GM23248 (cell line): ENCODE data around the gene FAM118B.

Source experiments
- EZH2 ChIP-seq: fragments of 200-600 bp; sonication (generic); IDR thresholded peaks from 2 replicates; pipeline ENCODE4 v1.6.1; 2018; ENCODE audit warnings: antibody characterized with exemption, mild to moderate bottlenecking; ENCODE audit not compliant: insufficient read depth, poor library complexity, severe bottlenecking
- EZH2phosphoT487 ChIP-seq: fragments of 200-600 bp; sonication (generic); IDR thresholded peaks from 2 replicates; pipeline ENCODE4 v1.6.1; 2018; ENCODE audit warnings: antibody characterized with exemption, moderate library complexity, mild to moderate bottlenecking, low read depth; ENCODE audit not compliant: insufficient read depth

DNA sequence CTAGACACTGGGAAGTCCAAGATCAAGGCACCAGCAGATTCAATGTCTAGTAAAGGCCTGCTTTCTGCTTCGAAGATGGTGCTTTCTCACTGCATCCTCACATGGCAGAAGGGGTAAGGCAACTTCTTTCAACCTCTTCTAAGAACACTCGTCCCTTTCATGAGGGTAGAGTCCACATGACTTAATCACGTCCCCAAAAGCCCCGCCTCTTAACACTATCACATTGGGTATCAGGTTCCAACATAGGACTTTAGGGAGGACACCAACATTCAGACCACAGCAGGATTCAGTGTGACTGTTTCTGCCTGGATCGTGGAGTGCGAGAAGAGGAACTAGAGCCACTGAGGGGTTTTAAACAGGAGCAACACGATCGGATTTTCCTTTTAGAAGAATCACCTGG, 67.6 kb downstream of the FAM118B start:
- no peak for TF ChIP-seq EZH2
- TF ChIP-seq EZH2phosphoT487, result no peak
